Iris pigment epithelial cell (primary cell): ENCODE measurements around the gene ABCC3.
A peak's percentile ranks its signal among the peaks of the same experiment; 100 is the strongest.

Experiments
- DNase-seq: peaks from one replicate; pipeline ENCODE4 v3.0.0-alpha.2; 2011; ENCODE audit warnings: low read depth

The ABCC3 gene

DNA sequence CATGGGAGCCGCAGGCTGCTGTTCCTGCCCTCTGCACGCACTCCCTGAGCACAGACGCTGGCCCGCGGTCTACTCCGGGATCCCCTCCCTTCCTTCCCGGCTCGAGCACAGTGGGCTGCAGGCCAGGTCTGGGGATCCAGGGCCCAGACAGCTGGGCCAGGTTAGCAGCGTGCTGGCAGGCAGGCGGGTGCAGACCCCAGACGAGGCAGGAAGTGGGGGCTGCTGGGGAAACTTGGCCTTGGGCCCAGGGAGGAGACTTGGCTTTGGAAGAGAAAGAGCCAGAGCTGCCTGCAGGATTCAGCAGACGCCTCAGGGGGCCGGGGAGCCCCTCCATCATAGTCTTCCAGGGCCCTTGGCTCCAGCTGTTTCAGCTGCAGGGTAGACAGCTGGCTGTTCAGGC lies 30.2 kb upstream of the ABCC3 start:
- peak; percentile 26 for DNase-seq

DNA sequence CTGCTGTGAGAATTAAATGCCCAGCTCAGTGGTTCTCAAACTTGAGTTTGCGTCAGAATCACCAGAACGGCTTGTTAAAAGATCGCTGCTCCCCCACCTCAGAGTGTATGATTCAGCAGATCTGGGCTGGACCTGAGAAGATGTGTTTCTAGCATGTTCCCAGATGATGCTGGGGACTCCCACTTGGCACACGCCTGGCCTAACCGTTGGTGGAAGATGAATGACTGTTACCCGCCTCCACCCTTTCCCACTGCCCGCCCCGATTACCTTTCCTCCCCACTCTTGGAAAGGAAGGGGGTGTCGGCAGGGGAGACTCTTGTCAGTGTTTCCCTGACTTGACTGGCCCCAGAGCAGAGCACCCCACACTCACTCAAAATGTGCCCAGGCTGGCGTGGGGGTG lies 29.3 kb upstream of the ABCC3 start:
- no peak for DNase-seq

DNA sequence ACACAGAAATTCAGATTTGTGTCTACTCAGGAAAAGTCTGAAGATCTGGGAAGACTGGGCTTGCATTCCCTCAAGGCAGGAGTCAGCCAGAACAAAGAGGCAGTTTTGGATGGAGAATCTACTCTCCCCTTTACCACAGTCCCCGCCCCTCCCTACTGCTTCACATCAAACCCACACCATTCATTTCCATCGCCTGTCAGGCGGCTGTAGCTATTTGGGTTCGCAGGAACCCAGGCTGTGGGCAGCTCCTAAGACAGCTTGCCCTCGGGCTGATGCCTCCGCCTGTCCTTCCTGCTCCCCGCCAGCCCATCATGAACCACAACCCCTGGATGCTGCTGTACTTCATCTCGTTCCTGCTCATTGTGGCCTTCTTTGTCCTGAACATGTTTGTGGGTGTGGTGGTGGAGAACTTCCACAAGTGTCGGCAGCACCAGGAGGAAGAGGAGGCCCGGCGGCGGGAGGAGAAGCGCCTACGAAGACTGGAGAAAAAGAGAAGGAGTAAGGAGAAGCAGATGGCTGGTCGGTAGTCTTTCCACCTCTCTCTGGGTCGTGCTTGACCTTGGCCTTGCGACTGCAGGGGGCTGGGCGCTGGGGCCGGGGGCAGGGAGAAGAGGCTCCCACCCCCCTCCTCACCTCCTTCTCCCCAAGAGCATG lies 27.0 kb upstream of the ABCC3 start:
- no peak for DNase-seq

DNA sequence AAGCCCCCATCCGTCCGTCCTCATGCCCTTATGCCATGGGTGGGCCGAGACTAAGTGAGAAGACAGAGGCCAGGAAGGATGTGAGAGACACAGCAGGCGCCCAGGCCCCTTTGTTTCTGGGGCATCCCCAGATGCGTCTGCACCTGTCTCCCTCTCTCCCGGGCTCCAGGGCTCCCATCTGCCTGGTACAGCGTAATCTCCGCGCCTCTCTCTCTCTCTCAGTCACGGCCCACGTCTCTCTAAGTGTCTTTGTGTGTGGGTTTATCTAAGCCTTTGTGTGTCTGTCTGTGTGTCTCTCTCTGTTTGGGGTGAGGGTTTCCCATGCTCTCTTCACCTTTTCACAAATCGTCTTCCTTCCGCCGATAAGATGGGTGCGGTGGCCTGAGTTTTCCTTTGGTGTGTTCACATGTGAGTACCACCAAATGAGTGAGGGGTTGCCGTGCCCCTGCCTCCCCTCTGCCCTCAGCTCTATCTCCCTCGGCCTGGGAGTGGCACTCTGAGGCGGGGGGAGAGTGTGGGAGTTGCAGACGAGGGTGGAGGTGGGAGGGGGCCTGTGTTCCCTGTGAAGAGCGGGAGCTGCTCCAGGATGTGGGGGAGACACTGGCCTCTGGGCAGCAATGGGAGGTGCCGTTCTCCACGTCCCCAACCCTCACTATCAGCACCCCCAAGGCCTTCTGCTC lies 25.8 kb upstream of the ABCC3 start:
- no peak for DNase-seq

DNA sequence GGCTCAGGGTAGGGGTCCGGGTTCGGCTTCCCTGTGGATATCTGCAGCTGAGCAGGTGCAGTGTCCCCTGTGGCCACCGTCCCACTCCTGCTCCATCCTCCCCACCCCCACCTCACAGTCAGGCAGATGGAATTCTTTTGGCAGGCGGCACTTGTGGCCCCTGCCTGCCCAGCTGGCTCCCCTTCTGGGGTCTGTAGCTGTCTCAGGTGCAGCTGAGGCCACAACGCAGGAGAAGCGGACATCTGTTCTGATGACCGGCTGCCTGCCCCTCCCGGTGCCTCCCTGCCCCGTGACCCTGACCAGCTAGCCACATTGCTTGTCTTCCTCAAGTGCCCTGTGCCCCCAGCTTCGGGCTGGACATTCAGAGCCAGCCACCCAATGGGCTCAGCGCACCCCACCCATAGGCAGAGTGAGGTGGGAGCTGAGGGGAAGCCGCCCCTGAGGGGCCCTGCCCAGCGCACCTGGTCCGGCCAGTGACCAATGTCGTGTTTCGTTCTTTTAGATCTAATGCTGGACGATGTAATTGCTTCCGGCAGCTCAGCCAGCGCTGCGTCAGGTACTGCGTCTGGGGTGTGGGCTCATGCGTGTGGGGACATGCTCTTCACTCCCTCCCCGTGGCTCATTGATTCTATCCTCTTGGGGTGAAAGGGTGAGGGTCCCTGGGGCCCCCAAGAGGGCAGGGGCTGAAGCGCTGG lies 25.2 kb upstream of the ABCC3 start:
- DNase-seq: no peak

DNA sequence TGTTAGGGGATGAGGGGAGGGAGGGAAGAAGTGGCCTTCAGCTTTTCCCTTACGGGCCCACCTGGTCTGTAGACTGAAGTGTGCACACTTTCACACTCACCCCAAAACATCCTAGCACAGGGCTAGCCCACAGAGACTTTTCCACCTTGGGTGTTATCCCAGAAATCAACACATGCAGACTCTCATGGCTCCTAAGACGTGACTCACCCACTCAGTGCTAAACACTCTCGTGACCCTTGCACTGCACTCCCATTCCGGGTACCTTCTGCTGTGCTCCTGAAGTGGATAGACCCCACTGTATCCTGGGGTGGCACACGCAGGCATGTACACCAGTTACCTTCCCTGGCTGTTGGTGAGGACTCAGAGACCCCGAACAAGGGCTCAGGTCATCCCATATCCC lies 23.0 kb upstream of the ABCC3 start:
- peak; percentile 25 for DNase-seq

DNA sequence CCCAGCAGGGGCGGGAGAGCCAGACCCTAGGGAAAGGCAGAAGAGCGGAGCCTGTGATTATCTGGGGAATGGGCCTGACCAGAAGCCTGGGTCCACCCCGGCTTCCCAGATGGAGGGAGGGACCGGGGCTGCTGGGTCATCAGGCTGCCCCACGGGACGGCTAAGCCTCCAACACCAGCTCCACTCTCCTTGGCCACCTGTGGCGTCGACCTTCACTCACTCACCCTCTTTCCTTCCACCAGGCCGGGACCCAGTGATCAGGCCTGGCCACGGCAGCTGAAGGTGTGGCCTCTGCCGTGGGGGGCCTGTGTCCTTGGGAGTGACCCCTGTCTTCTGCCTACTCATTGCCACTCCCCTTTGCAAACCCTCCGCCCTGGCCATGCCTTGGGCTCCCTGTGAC lies 22.4 kb upstream of the ABCC3 start:
- no peak for DNase-seq

DNA sequence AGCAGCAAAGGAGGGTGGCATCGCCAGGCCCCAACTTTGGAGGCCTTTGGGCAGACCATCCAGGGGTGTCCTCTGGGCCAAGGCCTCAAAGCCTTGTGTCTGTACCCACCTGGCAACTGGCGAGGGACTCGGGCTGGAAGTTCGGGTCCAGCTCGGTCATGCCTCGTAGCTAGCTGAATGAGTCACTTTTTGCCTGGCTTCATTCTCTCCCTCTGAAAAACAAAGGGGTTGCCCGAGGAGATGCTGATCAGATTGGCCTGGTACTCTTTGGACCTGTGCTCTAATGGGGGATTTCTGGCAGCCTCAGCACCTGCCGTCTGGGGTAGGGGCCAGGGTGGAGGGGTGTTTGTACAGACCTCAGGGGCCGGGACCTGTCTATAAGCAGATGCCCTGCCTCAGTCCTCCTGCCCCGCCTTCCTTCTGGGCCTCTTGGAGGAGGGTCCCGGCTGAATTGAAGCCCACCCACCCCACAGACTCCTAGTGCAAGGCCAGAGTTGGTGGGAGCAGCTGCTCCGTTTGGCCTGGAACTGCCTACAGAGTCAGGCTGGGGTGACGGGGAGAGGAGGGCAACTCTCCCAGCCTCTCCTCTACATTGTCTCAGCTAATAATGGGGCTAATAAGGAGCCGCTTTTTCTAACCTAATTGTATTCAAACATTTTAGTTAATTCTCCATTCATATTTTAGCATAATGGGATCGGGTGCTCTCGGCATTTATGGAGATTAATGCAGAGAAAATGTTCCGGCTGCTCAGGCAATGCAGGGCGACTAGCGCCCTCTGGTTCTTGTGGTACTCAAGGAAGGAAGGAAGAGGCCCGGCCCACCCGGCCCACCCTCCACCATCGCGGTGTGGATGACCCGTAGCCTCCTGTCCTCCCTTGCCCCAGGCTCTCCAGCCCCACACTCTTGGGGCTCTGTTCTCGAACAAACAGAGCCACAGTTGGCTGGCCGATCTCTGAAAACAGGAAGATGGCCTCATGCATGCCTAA lies 21.4 kb upstream of the ABCC3 start:
- DNase-seq: no peak

DNA sequence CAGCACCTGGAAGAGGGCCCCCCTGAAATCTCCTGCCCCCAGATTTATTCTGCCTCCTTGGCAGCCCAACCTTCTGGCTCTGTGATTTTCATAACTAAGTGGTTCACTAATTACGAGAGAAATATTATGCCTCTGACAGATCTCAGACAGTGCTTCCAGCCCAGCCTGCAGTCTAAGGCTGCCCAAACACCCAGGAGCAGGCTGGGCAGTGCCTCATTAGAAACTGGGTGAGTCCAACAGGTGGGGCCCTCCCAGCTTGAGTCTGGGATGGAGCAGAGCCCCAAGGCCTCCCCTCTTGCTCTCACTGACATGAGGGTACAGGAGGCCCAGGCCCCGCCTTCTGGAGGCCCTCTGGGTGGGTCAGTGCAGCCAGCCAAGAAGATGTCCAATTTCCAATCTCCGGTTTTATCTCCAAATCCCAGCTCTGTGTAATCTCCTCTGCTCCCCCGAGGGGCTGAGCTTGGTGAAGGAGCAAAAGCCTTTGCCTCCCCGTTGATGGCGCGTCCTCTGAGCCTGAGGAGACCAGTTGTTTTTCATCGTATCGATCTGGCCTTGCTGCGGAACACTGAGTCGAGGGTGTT lies 20.1 kb upstream of the ABCC3 start:
- DNase-seq: no peak

DNA sequence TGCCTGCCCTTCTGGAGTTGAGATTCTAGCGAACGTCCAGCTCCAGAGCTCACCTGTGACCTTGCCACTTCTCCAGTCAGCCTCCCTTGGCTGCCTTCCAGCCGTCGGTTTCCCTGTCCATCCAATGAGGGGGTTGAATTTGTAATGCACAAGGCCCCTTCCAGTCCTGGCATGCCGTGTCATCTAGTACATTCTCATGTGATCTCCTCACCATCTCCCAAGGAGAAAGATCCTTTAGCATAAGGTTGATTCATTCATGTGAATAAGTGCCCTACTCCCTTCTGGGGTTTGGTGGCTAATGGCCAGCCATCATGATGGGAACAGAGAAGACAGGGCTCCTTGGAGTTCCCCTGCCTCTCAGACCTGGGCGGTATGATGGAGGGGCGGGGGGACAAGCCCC lies 18.9 kb upstream of the ABCC3 start:
- DNase-seq: no peak

DNA sequence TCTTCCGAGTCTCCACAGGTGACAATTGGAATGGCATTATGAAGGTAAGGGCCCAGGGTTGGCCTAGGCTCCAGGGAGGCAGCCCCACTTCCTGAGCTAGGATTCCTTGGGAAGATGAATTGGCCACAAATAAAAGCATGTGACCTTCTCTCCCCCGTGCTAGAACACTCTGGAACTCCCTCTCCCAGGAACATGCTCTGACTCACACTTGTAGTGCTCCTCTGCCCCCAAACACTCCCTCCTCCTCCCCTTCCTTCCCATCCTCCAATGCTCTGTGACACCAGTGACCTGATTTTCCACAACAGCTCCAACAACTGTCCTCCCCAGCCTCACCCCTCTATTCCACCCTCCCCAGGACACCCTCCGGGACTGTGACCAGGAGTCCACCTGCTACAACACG lies 16.4 kb upstream of the ABCC3 start:
- DNase-seq: peak; percentile 27

DNA sequence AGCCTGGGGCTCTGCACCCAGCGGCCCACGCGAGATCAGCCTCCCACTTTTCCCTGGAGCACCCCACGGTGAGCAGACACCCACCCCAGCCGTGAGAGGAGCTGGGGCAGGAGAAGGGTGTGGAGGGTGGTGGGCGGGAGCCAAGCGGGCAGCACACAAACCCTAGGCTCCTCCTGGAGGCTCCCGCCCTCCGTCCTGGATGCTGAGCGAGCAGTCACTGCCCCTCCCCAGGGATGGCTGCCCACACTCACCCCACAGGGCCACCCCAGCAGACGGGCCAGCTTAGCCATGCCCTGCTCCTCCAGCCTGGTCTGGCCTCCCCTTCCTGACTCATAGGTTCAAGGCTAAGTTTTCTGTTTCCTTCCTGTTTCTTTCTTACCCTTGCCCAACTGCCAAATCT lies 15.7 kb upstream of the ABCC3 start:
- DNase-seq: no peak

DNA sequence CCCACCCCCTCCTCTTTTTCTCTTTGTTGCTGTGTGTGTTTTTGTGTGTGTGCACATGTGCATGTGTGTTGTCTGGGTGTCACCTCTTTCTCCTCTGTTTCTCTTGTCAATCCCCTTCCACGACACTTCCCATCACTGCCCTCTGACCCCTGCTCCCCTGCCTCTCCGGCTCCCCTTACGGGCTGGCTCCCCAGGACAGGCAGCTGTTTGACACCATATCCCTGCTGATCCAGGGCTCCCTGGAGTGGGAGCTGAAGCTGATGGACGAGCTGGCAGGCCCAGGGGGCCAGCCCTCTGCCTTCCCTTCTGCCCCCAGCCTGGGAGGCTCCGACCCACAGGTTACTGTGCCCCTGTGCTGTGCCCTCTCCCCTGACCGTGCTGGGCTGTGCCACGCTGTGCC lies 15.2 kb upstream of the ABCC3 start:
- no peak for DNase-seq

DNA sequence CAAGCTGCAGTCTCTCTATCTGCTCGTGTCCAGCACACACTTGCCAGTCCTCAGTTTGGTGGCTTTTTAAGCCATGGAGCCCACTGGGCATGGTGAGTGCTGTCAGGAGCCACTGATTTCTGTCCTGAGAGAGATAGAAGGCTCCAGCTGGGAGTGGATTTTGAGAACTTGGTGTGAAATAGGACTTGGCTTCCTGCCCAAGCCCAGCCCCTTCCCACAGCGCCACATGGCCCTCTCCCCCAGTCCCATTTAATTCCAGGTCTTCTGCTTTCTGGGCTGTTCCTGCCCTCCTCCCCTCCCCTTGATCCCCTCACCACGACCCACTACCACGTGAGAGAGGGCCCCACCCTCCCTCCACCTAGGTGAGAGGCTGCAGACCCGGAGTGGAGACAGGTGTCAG lies 14.4 kb upstream of the ABCC3 start:
- no peak for DNase-seq

DNA sequence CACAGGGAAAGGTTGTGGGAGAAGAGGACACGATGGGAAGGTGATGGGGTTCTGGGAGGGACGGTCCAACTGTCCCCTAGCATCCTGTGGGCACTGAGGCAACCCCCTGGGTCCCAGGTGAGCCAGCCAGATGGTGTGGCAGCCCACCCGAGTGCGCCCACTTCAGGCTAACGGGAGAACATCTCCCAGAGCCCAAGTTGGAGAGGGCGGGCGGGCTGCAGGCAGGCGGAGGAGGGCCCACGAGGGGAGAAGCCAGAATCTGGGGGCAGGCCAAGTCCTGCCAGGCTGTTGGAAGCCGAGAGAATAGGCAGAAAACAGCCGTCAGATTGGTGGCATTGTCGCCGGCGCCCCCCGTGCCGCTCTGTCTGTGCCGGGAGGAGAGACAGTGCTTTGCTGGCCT lies 13.8 kb upstream of the ABCC3 start:
- DNase-seq: no peak

DNA sequence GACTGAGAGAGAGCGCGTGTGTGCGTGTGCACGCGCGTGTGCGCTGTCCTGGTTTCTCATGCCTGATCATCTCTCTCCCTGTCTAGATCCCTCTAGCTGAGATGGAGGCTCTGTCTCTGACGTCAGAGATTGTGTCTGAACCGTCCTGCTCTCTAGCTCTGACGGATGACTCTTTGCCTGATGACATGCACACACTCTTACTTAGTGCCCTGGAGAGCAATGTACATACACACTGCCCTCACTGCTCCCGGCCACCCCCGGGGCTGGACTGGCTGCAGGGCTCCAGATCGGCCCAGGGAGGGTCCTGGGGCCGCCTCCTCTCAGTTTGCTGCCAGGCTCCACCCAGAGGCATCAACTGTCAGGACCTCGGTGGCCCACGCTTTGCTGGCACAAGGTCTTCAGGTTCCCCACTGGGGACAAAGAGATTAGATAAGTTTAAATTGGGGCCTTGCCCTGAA lies 13.1 kb upstream of the ABCC3 start:
- DNase-seq: no peak

DNA sequence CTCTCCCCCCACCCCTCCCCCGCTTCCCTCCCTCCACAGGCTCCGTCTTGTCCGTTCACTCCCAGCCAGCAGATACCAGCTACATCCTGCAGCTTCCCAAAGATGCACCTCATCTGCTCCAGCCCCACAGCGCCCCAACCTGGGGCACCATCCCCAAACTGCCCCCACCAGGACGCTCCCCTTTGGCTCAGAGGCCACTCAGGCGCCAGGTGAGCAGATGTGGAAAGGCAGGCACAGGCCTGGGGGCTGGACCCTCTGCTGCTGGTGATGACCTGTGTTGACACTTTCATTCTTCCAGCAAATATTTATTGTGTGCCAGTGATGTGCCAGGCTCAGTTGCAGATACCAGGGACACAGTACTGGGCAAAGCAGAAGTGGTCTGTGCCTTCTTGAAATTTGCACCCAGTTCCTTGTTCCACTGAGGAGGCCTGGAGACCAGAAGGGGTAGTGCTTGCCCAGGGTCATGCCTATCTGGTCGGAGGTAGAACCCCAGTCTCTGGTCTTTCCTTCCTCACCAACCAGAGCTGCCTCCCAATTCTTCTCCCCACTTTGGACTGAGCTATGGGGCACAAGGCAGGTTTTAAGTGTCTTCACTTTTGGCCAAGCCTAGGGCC lies 10.3 kb upstream of the ABCC3 start:
- no peak for DNase-seq

DNA sequence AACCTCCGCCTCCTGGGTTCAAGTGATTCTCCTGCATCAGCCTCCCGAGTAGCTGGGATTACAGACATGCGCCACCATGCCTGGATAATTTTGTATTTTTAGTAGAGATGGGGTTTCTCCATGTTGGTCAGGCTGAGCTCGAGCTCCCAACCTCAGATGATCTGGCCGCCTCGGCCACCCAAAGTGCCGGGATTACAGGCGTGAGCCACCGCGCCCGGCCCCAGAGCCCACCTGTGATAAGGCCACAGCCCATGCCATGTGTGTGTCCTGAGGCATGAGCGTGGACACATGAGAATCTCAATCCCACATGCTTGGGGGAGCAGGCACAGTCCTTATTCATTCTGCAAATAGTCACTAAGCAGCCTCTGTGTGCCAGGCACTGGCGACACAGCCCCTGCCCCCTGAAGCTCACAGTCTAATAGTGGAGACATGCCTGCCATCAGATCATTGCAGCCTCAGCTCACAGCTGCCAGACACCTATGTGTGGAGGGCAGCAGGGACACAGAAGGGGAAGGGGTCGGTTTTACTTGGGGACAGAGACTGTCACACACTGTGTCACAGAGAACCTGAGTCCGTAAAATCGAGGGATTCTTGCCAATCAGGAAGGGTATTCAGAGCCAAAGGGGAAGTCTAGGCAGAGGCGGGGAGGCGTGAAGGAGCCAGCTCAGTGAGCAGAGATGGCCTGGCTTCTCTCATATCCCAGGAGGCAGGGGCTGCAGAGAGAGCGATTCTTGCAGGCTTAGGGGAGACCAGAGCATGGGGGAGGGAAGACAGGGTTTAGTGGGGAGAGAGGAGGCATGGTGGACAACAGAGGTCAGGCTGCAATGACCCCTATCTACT lies 9.4 kb upstream of the ABCC3 start:
- DNase-seq: no peak

DNA sequence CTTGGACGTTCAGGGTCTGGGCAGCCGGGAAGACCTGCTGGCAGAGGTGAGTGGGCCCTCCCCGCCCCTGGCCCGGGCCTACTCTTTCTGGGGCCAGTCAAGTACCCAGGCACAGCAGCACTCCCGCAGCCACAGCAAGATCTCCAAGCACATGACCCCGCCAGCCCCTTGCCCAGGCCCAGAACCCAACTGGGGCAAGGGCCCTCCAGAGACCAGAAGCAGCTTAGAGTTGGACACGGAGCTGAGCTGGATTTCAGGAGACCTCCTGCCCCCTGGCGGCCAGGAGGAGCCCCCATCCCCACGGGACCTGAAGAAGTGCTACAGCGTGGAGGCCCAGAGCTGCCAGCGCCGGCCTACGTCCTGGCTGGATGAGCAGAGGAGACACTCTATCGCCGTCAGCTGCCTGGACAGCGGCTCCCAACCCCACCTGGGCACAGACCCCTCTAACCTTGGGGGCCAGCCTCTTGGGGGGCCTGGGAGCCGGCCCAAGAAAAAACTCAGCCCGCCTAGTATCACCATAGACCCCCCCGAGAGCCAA lies 8.6 kb upstream of the ABCC3 start:
- DNase-seq: peak; percentile 67
